GM21360 (cell line): ENCODE data around the gene TAF6.

Source experiments
- ATAC-seq: cut with Tn5 transposase; IDR thresholded peaks from one replicate; pipeline ENCODE4 v1.9.1; 2021; ENCODE audit warnings: mild to moderate bottlenecking, moderate library complexity; ENCODE audit not compliant: unreplicated experiment

The TAF6 gene

GRCh38 chr7:100098913-100099312 lies 20.2 kb downstream of the TAF6 start:
- ATAC-seq = no peak

- ATAC-seq = no peak
These were observed 23.5 kb downstream of the TAF6 start for GRCh38 chr7:100095704-100096103.

GRCh38 chr7:100095289-100095688 lies 23.9 kb downstream of the TAF6 start:
- ATAC-seq = no peak

- ATAC-seq = no peak
These were observed 25.2 kb downstream of the TAF6 start for GRCh38 chr7:100093925-100094486.

GRCh38 chr7:100093498-100093897 lies 25.7 kb downstream of the TAF6 start:
- ATAC-seq = no peak

- no peak for ATAC-seq
These were observed 26.1 kb downstream of the TAF6 start for GRCh38 chr7:100093054-100093453.

GRCh38 chr7:100091411-100092181 lies 27.6 kb downstream of the TAF6 start:
- ATAC-seq = no peak

GRCh38 chr7:100090527-100091410 lies 28.4 kb downstream of the TAF6 start:
- no peak for ATAC-seq

- no peak for ATAC-seq
These were observed 29.5 kb downstream of the TAF6 start for GRCh38 chr7:100089458-100090196.

GRCh38 chr7:100088621-100089457 lies 30.3 kb downstream of the TAF6 start, which contains the start of gene COPS6:
Gene COPS6, plus strand, starts transcription at chr7:100088969. Its CDS starts 22 bp downstream, at chr7:100088991.
- ATAC-seq = peak; percentile 48

- ATAC-seq = no peak
These were observed 31.0 kb downstream of the TAF6 start for GRCh38 chr7:100088095-100088620.

- ATAC-seq = no peak
These were observed 32.0 kb downstream of the TAF6 start for GRCh38 chr7:100087055-100087750.

- no peak for ATAC-seq
These were observed 33.6 kb downstream of the TAF6 start for GRCh38 chr7:100085515-100085914.

GRCh38 chr7:100082978-100083377 lies 36.2 kb downstream of the TAF6 start:
- ATAC-seq = no peak

- ATAC-seq = peak; percentile 73
These were observed 37.5 kb downstream of the TAF6 start, which contains the start of gene ZNF3 for GRCh38 chr7:100081535-100082102. Gene ZNF3, minus strand, starts transcription at chr7:100081723. Its CDS starts 4,366 bp downstream, at chr7:100077357.

- no peak for ATAC-seq
These were observed 38.1 kb downstream of the TAF6 start for GRCh38 chr7:100080907-100081534.

- no peak for ATAC-seq
These were observed 40.1 kb downstream of the TAF6 start for GRCh38 chr7:100079024-100079560.

- no peak for ATAC-seq
These were observed 42.0 kb downstream of the TAF6 start for GRCh38 chr7:100077205-100077604.
